Measurements from ENCODE around the gene GOLGA6L2.
"Not testable (repeated sequence)": the region's sequence is repeated elsewhere in the genome, so short reads cannot be mapped to it uniquely, and the experiment has no call there.

GOLGA6L2 gene

GRCh38 chr15:23415321-23415865 lies 31.6 kb downstream of the GOLGA6L2 start:
- DNase-seq (ENCODE audit: low read depth) = no peak
- TF ChIP-seq CTCF (conservative IDR thresholded peaks at IDR 0.05; ENCODE audit: low read depth, low read length) = no peak
- H3K4me3 ChIP-seq (ENCODE audit: low read depth, low read length) = no peak overlapping the region

DNA sequence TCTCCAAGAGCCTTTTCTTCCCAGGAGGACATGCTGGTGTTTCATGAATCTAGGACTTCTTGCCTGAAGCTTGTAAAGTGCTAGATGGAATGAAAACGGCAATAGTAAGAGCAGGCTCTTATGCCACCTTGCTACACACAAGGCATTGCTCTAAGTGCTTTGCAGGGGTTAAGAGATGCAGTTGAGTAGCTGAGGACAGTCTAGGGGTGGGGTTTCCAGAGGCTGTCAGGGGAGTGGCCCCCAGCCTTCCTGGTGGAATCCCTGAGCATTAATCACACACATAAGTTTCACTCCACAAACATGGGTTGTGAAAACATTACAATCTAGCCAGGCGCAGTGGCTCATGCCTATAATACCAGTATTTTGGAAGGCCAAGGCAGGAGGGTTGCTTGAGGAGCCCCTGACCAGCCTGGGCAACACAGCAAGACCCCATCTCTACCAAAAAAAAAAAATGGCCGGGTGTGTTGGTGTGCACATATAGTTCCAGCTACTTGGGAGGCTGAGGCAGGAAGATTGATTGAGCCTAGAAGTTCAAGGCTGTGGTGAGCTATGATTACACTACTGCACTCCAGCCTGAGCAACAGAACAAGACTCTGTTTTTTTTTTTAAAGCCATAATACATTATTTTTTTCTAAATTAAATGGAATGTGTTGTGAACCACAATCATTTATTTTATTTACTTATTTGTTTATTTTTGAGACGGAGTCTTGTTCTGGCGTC lies 34.0 kb downstream of the GOLGA6L2 start:
- DNase-seq (ENCODE audit: low read depth); H3K4me3 ChIP-seq (ENCODE audit: low read depth, low read length): not testable (repeated sequence)

DNA sequence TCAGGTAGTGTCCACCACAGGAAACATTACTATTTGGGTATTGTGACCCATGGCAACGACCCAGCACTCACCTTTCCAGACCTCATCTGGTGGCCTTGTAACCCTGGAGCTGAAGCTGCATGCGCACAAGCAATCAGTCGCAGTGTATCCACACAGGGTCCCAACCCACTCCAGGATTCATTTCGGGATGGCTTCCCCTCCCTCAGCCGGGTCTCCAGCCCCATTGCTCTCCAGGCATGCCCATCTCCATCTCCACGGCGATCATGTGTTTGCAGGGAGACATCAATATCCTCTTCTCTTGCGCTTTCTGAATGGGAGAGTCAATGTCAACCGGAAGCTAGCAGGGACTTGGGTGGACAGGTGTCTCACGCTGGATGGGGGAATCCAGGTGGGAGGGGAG lies 35.2 kb downstream of the GOLGA6L2 start:
- no peak for DNase-seq (ENCODE audit: low read depth)
- TF ChIP-seq CTCF (conservative IDR thresholded peaks at IDR 0.05; ENCODE audit: low read depth, low read length) = no peak
- H3K4me3 ChIP-seq (ENCODE audit: low read depth, low read length) = no peak overlapping the region

DNA sequence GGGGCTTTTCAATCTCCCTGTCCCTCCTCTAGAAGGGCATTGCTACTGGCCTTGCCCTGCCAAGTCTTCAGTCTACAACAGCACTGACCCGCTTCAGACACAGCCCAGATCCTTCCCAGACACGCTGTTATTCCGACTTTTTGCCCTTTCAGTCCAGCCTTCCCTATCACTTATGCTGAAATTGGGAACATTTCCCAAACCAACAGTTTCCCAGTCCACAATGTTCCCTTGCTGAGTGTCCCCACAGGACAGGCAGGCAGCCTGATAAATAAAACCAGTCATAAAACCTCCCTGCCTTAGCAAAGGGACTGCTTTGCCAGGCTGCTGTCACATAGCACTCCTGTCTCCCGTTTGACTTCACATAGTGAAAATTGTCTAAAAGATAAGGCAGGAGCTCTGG lies 43.5 kb downstream of the GOLGA6L2 start:
- no peak for TF ChIP-seq CTCF (conservative IDR thresholded peaks at IDR 0.05; ENCODE audit: low read depth, low read length)
- no peak for DNase-seq (ENCODE audit: low read depth)
- no peak overlapping the region for H3K4me3 ChIP-seq (ENCODE audit: low read depth, low read length)

GRCh38 chr15:23402544-23402943 lies 44.5 kb downstream of the GOLGA6L2 start:
- no peak for DNase-seq (ENCODE audit: low read depth)
- TF ChIP-seq CTCF (conservative IDR thresholded peaks at IDR 0.05; ENCODE audit: low read depth, low read length) = no peak
- no peak overlapping the region for H3K4me3 ChIP-seq (ENCODE audit: low read depth, low read length)

DNA sequence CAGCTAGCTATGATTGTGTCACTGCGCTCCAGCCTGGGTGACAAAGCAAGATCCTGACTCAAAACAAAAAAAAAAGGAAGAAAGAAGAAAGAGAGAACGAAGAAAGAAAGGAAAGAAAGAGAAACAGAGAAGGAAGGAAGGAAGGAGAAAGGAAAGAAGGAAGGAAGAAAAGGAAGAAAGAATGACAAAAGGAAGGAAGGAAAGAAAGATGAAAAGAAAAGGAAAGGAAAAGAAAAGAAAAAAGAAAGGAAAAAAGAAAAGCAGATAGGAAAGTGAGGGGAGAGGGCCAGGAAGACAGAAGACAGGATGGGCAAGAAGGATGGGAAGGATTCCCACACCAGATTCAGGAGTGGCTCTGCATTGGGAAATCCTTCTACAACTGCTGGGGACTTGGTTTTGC lies 44.9 kb downstream of the GOLGA6L2 start:
- no peak overlapping the region for H3K4me3 ChIP-seq (ENCODE audit: low read depth, low read length)

GRCh38 chr15:23401627-23402026 lies 45.4 kb downstream of the GOLGA6L2 start:
- H3K4me3 ChIP-seq (ENCODE audit: low read depth, low read length) = no peak overlapping the region
- DNase-seq (ENCODE audit: low read depth) = no peak
- TF ChIP-seq CTCF (conservative IDR thresholded peaks at IDR 0.05; ENCODE audit: low read depth, low read length) = no peak

More for the DNA sequence above, 44.9 kb downstream of the GOLGA6L2 start:
- no peak for TF ChIP-seq CTCF (conservative IDR thresholded peaks at IDR 0.05; ENCODE audit: low read depth, low read length)
- no peak for DNase-seq (ENCODE audit: low read depth)

GRCh38 chr15:23399207-23399606 lies 47.8 kb downstream of the GOLGA6L2 start:
- H3K4me3 ChIP-seq (ENCODE audit: low read depth, low read length); DNase-seq (ENCODE audit: low read depth): not testable (repeated sequence)

GRCh38 chr15:23398357-23398756 lies 48.7 kb downstream of the GOLGA6L2 start:
- not testable (repeated sequence) for H3K4me3 ChIP-seq (ENCODE audit: low read depth, low read length); DNase-seq (ENCODE audit: low read depth)
